Loucy (cell line): ENCODE measurements around the gene NAGPA.

Source experiments
- H2AFZ ChIP-seq: fragments of 200-600 bp; sonication (generic); 2 replicates; pipeline ENCODE4 v1.6.0; 2016; ENCODE audit warnings: antibody characterized with exemption, mild to moderate bottlenecking, low read length, moderate library complexity
- H3F3A ChIP-seq: fragments of 200-600 bp; 2 replicates; pipeline ENCODE4 v1.6.0; 2016; ENCODE audit warnings: antibody characterized with exemption, low read depth, mild to moderate bottlenecking
- H3K27me3 ChIP-seq: fragments of 200-600 bp; sonication (generic); 2 replicates; pipeline ENCODE4 v1.6.1; 2014; ENCODE audit warnings: low read length, mild to moderate bottlenecking; ENCODE audit not compliant: insufficient read depth, poor library complexity, severe bottlenecking
- H3K36me3 ChIP-seq: fragments of 200-600 bp; sonication (generic); 2 replicates; pipeline ENCODE4 v1.6.1; 2016; ENCODE audit warnings: low read length; ENCODE audit not compliant: insufficient read depth
- H3K4me1 ChIP-seq: fragments of 200-600 bp; sonication (generic); 2 replicates; pipeline ENCODE4 v1.5.1; 2014; ENCODE audit warnings: low read length, mild to moderate bottlenecking; ENCODE audit not compliant: insufficient read depth, poor library complexity, severe bottlenecking
- H3K4me2 ChIP-seq: fragments of 200-600 bp; sonication (generic); 2 replicates; pipeline ENCODE4 v1.6.0; 2014; ENCODE audit warnings: antibody characterized with exemption, low read length, low read depth, mild to moderate bottlenecking; ENCODE audit not compliant: poor library complexity, severe bottlenecking
- H3K4me3 ChIP-seq: fragments of 200-600 bp; sonication (generic); 2 replicates; pipeline ENCODE4 v1.5.1; 2014; ENCODE audit warnings: low read length, mild to moderate bottlenecking, mixed read lengths; ENCODE audit not compliant: poor library complexity, severe bottlenecking
- H3K79me2 ChIP-seq: fragments of 200-600 bp; sonication (generic); 2 replicates; pipeline ENCODE4 v1.6.1; 2014; ENCODE audit warnings: low read length; ENCODE audit not compliant: insufficient read depth
- H3K9ac ChIP-seq: fragments of 200-600 bp; sonication (generic); 2 replicates; pipeline ENCODE4 v1.6.0; 2014; ENCODE audit warnings: mild to moderate bottlenecking, low read depth, low read length, moderate library complexity; ENCODE audit not compliant: poor library complexity, severe bottlenecking
- H3K9me2 ChIP-seq: fragments of 200-600 bp; sonication (generic); replicated peaks from 2 replicates; pipeline ENCODE4 v1.6.1; 2016; ENCODE audit warnings: low read depth, low read length, mixed read lengths
- H3K9me3 ChIP-seq: fragments of 200-600 bp; sonication (generic); 2 replicates; pipeline ENCODE4 v1.6.1; 2014; ENCODE audit warnings: mild to moderate bottlenecking, antibody characterized with exemption, low read length, low read depth; ENCODE audit not compliant: insufficient read depth
- H4K20me1 ChIP-seq: fragments of 200-600 bp; sonication (generic); 2 replicates; pipeline ENCODE4 v1.6.0; 2014; ENCODE audit warnings: antibody characterized with exemption, low read length, mild to moderate bottlenecking; ENCODE audit not compliant: insufficient read depth, poor library complexity, severe bottlenecking
- CTCF ChIP-seq: fragments of 200-600 bp; sonication (generic); conservative IDR thresholded peaks from 2 replicates; pipeline ENCODE4 v1.5.1; 2014; ENCODE audit warnings: mild to moderate bottlenecking, antibody characterized with exemption, low read length
- EZH2phosphoT487 ChIP-seq: fragments of 200-600 bp; IDR thresholded peaks from 2 replicates; pipeline ENCODE4 v1.6.1; 2018; ENCODE audit warnings: antibody characterized with exemption, mild to moderate bottlenecking, moderate library complexity, borderline replicate concordance

NAGPA gene

DNA sequence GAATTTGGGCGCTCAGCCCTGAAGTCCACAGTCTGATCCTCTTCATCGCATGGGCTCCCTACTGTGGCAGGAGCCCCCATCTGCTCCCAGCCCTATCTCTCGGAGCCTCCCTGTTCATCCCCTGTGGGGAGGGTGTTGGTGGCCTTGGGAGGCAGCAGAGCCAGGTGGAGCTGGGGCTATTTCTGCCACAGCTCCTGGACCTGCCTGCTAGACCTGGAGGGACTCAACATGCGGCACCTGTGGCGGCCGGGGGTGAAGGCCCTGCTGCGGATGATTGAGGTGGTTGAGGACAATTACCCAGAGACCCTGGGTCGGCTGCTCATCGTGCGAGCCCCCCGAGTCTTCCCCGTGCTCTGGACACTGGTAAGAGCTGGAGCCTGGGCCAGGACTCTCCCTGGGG is 30.5 kb downstream of the NAGPA start:
- H3K4me2 ChIP-seq, result no peak overlapping the region
- no peak overlapping the region for H3K9ac ChIP-seq
- no peaks in the 10 kb centered on the region for H3K4me1 ChIP-seq
- no peaks in the 10 kb centered on the region for H3K79me2 ChIP-seq
- no peaks in the 10 kb centered on the region for H3K36me3 ChIP-seq
- H4K20me1 ChIP-seq, result no peaks in the 10 kb centered on the region
- H2AFZ ChIP-seq, result no peak overlapping the region
- TF ChIP-seq CTCF (no peak), EZH2phosphoT487 (no peak)
- no peaks in the 10 kb centered on the region for H3K27me3 ChIP-seq
- no peaks in the 10 kb centered on the region for H3F3A ChIP-seq
- H3K9me2 ChIP-seq, result no peaks in the 10 kb centered on the region
- no peak overlapping the region for H3K4me3 ChIP-seq
- H3K9me3 ChIP-seq, result no peaks in the 10 kb centered on the region

DNA sequence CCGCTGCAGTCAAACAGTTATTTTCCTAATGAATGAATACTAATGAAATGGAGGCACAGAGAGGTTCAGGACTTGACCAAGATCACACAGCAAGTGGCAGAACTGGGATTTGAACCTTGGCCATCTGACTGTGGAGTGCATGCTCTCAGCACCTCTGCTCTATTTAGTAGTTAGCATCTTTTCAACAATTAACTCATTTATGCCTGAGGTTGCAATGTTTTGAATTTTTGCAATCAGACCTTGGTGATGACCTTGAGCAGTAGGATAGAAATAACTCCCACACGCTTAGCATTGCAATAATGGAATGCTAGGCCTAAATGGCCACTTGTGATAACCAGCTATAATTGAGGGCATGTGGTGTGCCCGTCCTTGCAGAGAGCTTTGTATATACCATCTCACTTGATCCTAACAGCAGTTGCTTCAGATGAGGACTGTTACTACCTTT is 31.0 kb downstream of the NAGPA start:
- Histone ChIP-seq H3K4me3 (no peak overlapping the region), H3K4me2 (no peak overlapping the region), H3K9ac (no peak overlapping the region), H3K36me3 (no peaks in the 10 kb centered on the region), H3F3A (no peaks in the 10 kb centered on the region), H3K4me1 (no peaks in the 10 kb centered on the region), H4K20me1 (no peaks in the 10 kb centered on the region), H3K79me2 (no peaks in the 10 kb centered on the region), H3K9me2 (no peaks in the 10 kb centered on the region), H3K27me3 (no peaks in the 10 kb centered on the region), H3K9me3 (no peaks in the 10 kb centered on the region), H2AFZ (no peak overlapping the region)
- TF ChIP-seq EZH2phosphoT487, result no peak
- no peak for TF ChIP-seq CTCF

DNA sequence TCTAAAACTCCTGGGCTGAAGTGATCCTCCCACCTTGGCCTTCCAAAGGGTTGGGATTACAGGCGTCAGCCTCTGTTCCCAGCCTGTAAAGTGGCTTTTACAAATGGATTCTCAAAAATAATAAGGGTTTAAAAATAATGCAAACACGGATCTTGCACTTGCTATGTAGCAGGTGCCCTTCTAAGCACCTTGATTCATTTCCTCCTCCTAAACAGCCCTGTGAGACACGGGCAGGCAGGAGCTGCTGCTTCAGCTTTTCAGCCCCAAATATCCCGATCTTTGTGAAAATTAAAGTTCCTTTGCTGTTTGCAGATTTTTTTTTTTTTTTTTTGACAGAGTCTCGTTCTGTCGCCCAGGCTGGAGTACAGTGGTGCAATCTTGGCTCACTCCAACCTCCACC is 31.7 kb downstream of the NAGPA start:
- Histone ChIP-seq H3K79me2 (no peaks in the 10 kb centered on the region), H3K9ac (no peak overlapping the region), H2AFZ (no peak overlapping the region), H3K4me2 (no peak overlapping the region), H3K27me3 (no peaks in the 10 kb centered on the region), H3K36me3 (no peaks in the 10 kb centered on the region), H3K4me3 (no peak overlapping the region), H3K9me2 (no peaks in the 10 kb centered on the region), H4K20me1 (no peaks in the 10 kb centered on the region), H3K9me3 (no peaks in the 10 kb centered on the region), H3K4me1 (no peaks in the 10 kb centered on the region), H3F3A (no peaks in the 10 kb centered on the region)
- TF ChIP-seq EZH2phosphoT487, result no peak
- no peak for TF ChIP-seq CTCF
